Activated CD4-positive, alpha-beta T cell treated with anti-CD3 and anti-CD28 coated beads, Interleukin-2, amount 50 U/mL, for 24 hours (primary cell): ENCODE results near the gene INPP5F.
"Not testable (repeated sequence)": the region's sequence is repeated elsewhere in the genome, so short reads cannot be mapped to it uniquely, and the experiment has no call there.

Source experiments
- DNase-seq, 2 donors: peaks; one replicate each; pipeline ENCODE4 v3.0.0-alpha.2; 2020; ENCODE audit warnings: low read depth in 1 of 2, low spot score in 1 of 2

The INPP5F gene

DNA sequence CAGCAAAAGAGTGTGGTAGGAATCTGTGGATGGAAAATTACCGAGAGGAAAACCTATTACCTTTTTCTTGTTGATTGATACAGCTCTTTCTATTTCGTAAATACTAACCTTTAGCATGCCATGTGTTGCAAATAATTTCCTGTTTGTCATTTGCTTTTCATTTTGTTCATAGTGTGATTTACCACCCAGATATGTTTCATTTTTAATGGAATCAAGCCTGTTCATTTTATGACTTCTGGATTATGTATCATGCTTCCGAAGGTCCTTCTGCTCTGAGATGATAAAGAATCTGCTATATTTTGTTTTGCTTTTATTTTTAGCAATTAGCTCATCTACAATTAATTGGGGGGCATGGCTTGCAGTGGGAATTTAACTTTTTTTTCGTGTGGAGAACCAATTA, 46.5 kb downstream of the INPP5F start:
- no peak for DNase-seq

GRCh38 chr10:119773041-119773440, 47.2 kb downstream of the INPP5F start:
- DNase-seq = not testable (repeated sequence)

DNA sequence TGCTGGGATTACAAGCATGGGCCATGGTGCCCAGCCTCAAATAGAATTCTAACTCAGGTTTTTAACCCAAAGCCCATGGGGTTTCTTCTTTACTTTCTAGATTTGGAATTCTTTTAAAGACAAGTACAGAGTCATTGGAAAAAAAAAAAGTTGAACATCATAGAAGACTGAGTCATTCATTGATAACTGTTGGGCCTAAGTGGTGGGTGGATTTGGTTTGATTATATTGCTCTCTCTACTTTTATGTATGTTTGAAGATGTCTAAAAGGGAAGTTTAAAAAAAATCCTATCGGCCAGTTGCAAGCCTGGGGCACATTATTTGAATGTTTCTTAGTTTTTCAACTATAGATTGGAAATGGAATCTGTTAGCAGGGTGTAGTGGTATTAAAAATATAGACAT, 49.7 kb downstream of the INPP5F start:
- DNase-seq = no peak

DNA sequence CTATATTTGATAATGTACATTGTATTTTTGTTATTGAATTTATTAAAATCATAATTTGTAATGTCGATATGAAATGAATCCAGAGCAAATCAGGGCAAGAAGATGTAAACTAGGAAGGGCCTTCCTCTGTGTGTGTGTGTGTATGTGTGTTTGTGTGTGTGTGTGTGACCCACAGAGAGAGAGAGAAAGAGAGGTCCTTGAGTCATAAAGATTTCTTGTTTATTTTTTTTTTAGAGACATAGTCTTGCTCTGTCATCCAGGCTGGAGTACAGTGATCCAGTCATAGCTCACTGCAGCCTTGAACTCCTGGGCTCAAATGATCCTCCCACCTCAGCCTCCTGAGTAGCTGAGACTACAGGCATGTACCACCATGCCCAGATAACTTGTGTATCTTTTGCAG, 50.7 kb downstream of the INPP5F start:
- no peak for DNase-seq

DNA sequence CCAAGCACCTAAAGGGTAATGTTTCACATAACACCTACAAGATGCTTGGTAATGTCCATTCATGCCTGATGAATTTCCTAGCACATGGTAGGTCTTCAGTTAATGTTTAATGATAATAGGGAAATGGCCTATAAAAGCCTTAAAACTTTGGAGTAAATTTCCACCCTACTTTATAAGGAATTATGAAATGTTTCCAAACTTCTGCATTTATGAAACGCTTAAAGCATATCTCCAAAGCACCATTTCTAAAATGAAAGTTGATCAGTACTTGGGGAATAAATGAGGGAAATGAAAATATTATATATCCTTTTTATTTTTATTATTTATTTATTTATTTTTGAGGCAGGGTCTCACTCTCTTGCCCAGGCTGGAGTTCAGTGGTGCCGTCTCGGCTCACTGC, 51.8 kb downstream of the INPP5F start:
- DNase-seq = no peak

GRCh38 chr10:119778776-119779445, 53.1 kb downstream of the INPP5F start:
- DNase-seq = no peak

DNA sequence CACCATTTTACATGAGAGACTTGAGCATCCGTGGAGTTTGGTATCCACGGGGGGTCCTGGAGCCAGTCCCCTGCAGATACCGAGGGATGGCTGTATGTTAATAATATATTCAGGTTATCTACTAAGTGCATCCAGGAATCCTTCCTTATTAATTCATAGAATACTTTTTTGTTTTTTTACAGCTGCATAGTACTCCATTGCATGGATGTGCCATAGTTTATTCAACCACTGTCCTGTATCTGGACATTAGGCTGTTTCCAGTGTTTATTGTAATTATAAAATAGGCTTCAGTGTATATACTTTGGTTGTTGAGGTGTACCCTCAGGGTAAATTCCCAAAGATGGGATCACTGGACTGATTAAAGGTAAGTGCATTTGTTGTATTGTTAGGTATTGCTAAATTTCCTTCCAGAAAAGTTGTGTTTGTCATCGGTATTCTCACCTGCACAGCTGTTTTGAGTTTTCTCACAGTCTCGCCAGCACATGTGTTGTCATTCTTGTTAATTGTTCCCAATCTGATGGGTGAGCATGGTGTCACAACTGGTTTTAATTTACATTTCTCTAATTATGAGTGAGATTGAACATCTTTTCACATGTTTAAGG, 55.1 kb downstream of the INPP5F start:
- no peak for DNase-seq

- DNase-seq = no peak
These were observed 55.6 kb downstream of the INPP5F start for GRCh38 chr10:119781498-119781897.

GRCh38 chr10:119782981-119783664, 57.3 kb downstream of the INPP5F start:
- no peak for DNase-seq

GRCh38 chr10:119783665-119784027, 57.8 kb downstream of the INPP5F start:
- DNase-seq = no peak

DNA sequence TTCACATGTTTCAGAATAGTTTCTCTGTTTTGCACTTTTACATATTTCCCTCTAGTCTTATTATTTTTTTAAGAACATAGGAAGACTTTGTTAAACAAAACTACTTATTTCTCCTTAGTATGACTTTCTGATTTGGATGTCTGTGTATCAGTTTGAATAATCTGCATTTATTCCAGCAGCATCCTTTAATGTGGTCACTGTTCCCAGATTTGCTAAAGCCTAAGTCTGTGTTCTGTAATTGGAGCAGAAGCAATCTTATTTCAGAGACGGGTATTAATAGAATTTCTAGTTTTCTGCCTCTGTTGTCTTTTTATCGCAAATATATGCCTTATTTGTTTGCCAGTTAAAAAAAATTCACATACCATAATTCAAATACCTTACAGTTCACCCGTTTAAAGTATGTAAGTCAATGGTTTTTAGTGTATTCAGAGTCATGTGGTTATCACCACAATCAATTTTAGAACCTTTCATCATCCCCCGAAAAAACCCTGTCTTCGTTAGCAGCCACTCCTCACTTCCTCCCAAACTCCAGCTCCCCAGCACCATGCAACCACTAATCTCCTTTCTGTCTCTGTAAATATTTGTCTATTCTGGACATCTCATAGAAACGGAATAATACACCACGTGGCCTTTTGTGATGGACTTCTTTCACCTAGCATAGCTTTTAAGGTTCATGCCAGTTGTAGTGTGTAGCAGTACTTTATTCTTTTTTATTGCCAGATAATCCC, 58.7 kb downstream of the INPP5F start:
- DNase-seq = no peak

DNA sequence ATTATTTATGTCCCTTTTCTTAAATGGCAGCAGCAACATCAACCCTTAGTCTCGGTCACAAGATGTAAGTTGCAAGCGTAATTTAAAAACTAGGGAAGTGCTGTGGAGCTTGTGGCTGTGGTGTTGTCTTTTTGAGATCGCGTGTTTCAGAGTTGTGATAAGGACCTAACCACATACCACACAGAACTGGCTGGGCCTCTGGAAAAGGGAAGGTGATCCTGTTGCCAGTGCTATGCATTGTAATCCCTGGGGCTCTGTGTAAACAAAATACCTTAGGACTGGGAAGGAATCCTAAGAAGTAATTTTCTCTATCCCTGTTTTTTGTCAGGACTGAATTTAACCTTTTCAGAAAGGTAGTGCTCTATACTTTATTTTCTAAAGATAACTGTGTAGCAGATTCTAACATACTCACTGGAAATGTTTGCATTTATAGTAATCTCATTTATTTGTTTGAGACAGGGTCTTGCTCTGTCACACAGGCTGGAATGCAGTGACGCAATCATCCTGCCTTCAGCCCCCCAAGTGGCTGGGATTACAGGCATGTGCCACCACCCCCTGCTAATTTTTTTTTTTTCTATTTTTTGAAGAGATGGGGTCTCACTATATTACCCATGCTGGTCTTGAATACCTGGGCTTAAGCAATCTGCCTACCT, 60.4 kb downstream of the INPP5F start:
- DNase-seq = no peak

GRCh38 chr10:119795101-119795500, 69.3 kb downstream of the INPP5F start:
- not testable (repeated sequence) for DNase-seq

DNA sequence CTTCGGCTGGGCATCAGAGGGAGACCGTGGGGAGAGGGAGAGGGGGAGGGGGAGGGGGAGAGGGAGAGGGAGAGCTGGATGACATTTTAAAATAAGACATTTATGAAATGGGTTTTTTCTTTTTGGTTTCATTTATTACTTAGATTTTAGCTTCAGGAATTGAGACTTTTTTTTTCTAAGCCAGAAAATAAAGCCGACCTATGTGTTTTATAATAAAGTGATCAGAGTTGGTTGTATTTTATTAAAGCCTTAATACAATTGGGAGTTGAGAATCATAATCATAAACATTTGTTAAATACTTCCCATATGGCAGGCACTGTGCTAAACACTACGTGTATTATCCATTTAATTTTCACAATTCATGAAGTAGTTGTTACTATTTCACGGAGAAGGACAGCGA, 70.2 kb downstream of the INPP5F start:
- no peak for DNase-seq

DNA sequence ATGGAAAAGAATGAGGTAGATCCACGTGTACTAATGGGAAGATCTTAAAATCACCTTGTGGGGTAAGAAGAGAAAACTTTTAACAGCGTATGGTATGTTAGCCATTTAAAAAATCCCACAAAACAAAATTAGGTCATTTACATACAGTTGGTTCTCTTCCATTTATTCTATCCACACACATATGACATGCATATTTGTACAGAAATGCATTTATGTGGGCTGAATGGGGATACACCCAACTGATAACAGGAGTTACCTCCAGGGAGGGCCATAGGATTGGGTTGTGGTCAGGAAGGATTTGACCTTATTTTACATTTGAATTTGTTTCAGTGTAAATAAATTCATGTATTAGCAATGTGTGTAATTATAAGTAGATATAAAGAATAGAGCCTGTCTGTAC, 75.3 kb downstream of the INPP5F start:
- DNase-seq = no peak

GRCh38 chr10:119801998-119802538, 76.2 kb downstream of the INPP5F start:
- DNase-seq = no peak

DNA sequence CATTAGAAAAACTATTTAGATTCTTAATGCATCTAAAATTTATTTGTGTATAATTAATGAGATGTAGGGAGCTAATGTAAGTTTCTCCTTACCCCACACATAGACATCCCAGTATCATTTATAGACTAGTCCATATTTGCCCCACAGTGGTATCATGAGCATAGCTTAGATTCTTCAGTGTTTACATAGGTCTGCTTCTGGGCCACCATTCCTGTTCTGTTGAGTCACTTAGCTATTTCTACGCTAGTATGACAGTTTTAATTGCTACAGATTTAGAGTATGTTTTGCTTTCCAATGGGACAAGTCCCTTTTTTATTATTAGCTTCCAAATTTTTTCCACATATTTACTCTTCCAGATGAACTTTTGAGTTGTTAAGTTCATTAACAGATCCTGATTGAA, 77.4 kb downstream of the INPP5F start:
- no peak for DNase-seq

GRCh38 chr10:119805702-119806230, 79.9 kb downstream of the INPP5F start:
- DNase-seq = no peak

GRCh38 chr10:119806334-119807130, 80.7 kb downstream of the INPP5F start:
- DNase-seq = no peak
